ENCODE measurements around the gene POLR2C. TPM values are rescaled to one million over a fixed set of nuclear protein-coding genes. Genes with fewer than 3 reads are reported as not detected.

POLR2C gene
- total RNA-seq, 1 experiment from 2014 or later: 85.6 TPM

GRCh38 chr16:57426356-57426755 is 36.1 kb upstream of the POLR2C start:
- Histone ChIP-seq H3K9me3 (ENCODE audit: control insufficient read depth, low read depth, low read length) (no peaks in the 10 kb centered on the region), H3K9ac (ENCODE audit: extremely low read depth, insufficient read length, low read length) (no peak overlapping the region), H3K23me2 (ENCODE audit: insufficient read length, low read depth, low read length, poor library complexity, severe bottlenecking) (no peaks in the 10 kb centered on the region), H3K23ac (ENCODE audit: insufficient read length, low read depth, low read length) (no peak overlapping the region), H3K4ac (ENCODE audit: low read depth, low read length) (no peak overlapping the region), H4K20me1 (ENCODE audit: control insufficient read depth, insufficient read depth, insufficient read length) (no peaks in the 10 kb centered on the region), H2BK5ac (ENCODE audit: insufficient read length, low read length) (no peak overlapping the region), H3K27ac (ENCODE audit: insufficient read length, low read depth, low read length) (no peak overlapping the region), H3K79me1 (ENCODE audit: insufficient read depth, low read depth, low read length, poor library complexity, severe bottlenecking) (no peaks in the 10 kb centered on the region), H3K14ac (ENCODE audit: insufficient read depth, low read length) (no peak overlapping the region), H3K18ac (ENCODE audit: insufficient read length, low read depth, low read length) (no peak overlapping the region), H2BK20ac (ENCODE audit: low read depth, low read length, poor library complexity, severe bottlenecking) (no peak overlapping the region), H3K79me2 (ENCODE audit: insufficient read depth, low read length) (no peaks in the 10 kb centered on the region), H4K5ac (ENCODE audit: insufficient read length, low read depth, low read length) (no peak overlapping the region), H2BK120ac (ENCODE audit: low read depth, low read length, poor library complexity, severe bottlenecking) (no peak overlapping the region), H3K56ac (ENCODE audit: insufficient read length, low read depth, low read length) (no peak overlapping the region), H2AFZ (ENCODE audit: low read length) (no peak overlapping the region), H4K91ac (ENCODE audit: insufficient read length, low read depth, low read length) (no peak overlapping the region), H2BK15ac (ENCODE audit: low read depth, low read length) (no peak overlapping the region), H2AK5ac (ENCODE audit: insufficient read length, low read length) (no peak overlapping the region), H4K8ac (replicated peaks; ENCODE audit: insufficient read length, low read depth, low read length) (no peak overlapping the region), H3T11ph (ENCODE audit: low read length) (no peak overlapping the region), H3K4me2 (ENCODE audit: insufficient read depth, insufficient read length, low read length) (no peak overlapping the region), H3K4me1 (ENCODE audit: insufficient read depth, low read length) (no peaks in the 10 kb centered on the region), H2BK12ac (ENCODE audit: insufficient read length, low read depth, low read length) (no peak overlapping the region), H3K27me3 (ENCODE audit: insufficient read depth, low read length) (no peaks in the 10 kb centered on the region)
- no peaks in the 10 kb centered on the region for H3K9me3 Mint-ChIP-seq
- DNase-seq: no peak
- no peak overlapping the region for H3K4me3 Mint-ChIP-seq
- peaks cover 5 to 6% of the 10 kb centered on the region in 2 experiments; a peak in 3 of 4 replicates for H3K4me1 Mint-ChIP-seq
- no CpG with 5 or more reads among the region's 7 CpGs for WGBS (ENCODE audit: extremely low coverage, insufficient read length, low lambda C conversion rate)
- TF ChIP-seq CTCF (conservative IDR thresholded peaks at IDR 0.05): no peak
- H3K36me3 Mint-ChIP-seq (ENCODE audit: insufficient read depth in 1 of 3, low read depth in 3 of 3): peaks cover 25 to 39% (median 38%) of the 10 kb centered on the region in 3 experiments
- no peaks in the 10 kb centered on the region for H3K27me3 Mint-ChIP-seq (ENCODE audit: low read depth)
- 0 out of 7 replicates have a peak overlapping the region, but pooled peaks of 1 of the 3 experiments have one; percentile 31 for H3K27ac Mint-ChIP-seq

Data from H9 (cell line).